Hepatocyte (in vitro differentiated cells): Measurements from ENCODE around the gene HMG20A. TPM values are rescaled to one million over a fixed set of nuclear protein-coding genes. Genes with fewer than 3 reads are reported as not detected.
A peak's percentile ranks its signal among the peaks of the same experiment; 100 is the strongest.

ENCODE experiments used
- DNase-seq: peaks from one replicate; pipeline ENCODE4 v3.0.0-alpha.2; 2016; ENCODE audit warnings: low spot score
- H2AFZ ChIP-seq: fragments of 200-600 bp; sonication (generic); 2 replicates; pipeline ENCODE4 v1.6.0; 2016; ENCODE audit warnings: antibody characterized with exemption, mild to moderate bottlenecking
- H3K27ac ChIP-seq: fragments of 200-600 bp; sonication (generic); 2 replicates; pipeline ENCODE4 v1.5.1; 2016; ENCODE audit warnings: mild to moderate bottlenecking
- H3K27me3 ChIP-seq: fragments of 200-600 bp; sonication (generic); 2 replicates; pipeline ENCODE4 v1.6.1; 2016
- H3K36me3 ChIP-seq: fragments of 200-600 bp; sonication (generic); replicated peaks from 2 replicates; pipeline ENCODE4 v1.5.1; 2016; ENCODE audit warnings: low read depth; ENCODE audit not compliant: insufficient read depth
- H3K4me1 ChIP-seq: fragments of 200-600 bp; sonication (generic); 2 replicates; pipeline ENCODE4 v1.5.1; 2016; ENCODE audit warnings: mild to moderate bottlenecking, moderate library complexity; ENCODE audit not compliant: insufficient read depth
- H3K4me2 ChIP-seq: fragments of 200-600 bp; sonication (generic); 2 replicates; pipeline ENCODE4 v1.6.0; 2016
- H3K4me3 ChIP-seq: fragments of 200-600 bp; sonication (generic); 2 replicates; pipeline ENCODE4 v1.5.1; 2016; ENCODE audit warnings: mild to moderate bottlenecking
- H3K79me2 ChIP-seq: fragments of 200-600 bp; sonication (generic); 2 replicates; pipeline ENCODE4 v1.6.0; 2017; ENCODE audit warnings: mild to moderate bottlenecking
- H3K9me2 ChIP-seq: fragments of 200-600 bp; sonication (generic); replicated peaks from 2 replicates; pipeline ENCODE4 v1.6.0; 2017; ENCODE audit warnings: mild to moderate bottlenecking; ENCODE audit not compliant: insufficient read depth
- H3K9me3 ChIP-seq: fragments of 200-600 bp; sonication (generic); 2 replicates; pipeline ENCODE4 v1.5.1; 2016; ENCODE audit warnings: low read depth, mild to moderate bottlenecking
- H4K20me1 ChIP-seq: fragments of 200-600 bp; sonication (generic); 2 replicates; pipeline ENCODE4 v1.6.0; 2016; ENCODE audit warnings: mild to moderate bottlenecking; ENCODE audit not compliant: insufficient read depth, poor library complexity, severe bottlenecking
- CTCF ChIP-seq: fragments of 200-600 bp; sonication (generic); IDR thresholded peaks from 2 replicates; pipeline ENCODE4 v1.5.1; 2016; ENCODE audit warnings: antibody characterized with exemption, mild to moderate bottlenecking; ENCODE audit not compliant: poor library complexity
- EZH2 ChIP-seq: fragments of 200-600 bp; sonication (generic); IDR thresholded peaks from 2 replicates; pipeline ENCODE4 v1.6.1; 2016; ENCODE audit warnings: antibody characterized with exemption, mild to moderate bottlenecking, borderline replicate concordance
- EZH2phosphoT487 ChIP-seq: fragments of 200-600 bp; sonication (generic); IDR thresholded peaks from one replicate; pipeline ENCODE4 v1.6.1; 2018; ENCODE audit warnings: antibody characterized with exemption, mild to moderate bottlenecking, low read depth, moderate library complexity; ENCODE audit not compliant: unreplicated experiment, severe bottlenecking
- WGBS: methylation state at CpG from one replicate; pipeline ENCODE4 v1.1.6; 2016; ENCODE audit warnings: low lambda C conversion rate; ENCODE audit errors: missing lambda C conversion rate; 5-methylcytosine and 5-hydroxymethylcytosine counted together
- polyA plus RNA-seq: library from polyadenylated mRNA; unstranded; fragments of >200 nt; fragmentation: Nextera tagmentation; extraction: Ambion mirVana; gene quantifications from 2 replicates; pipeline ENCODE4 v1.2.1, GENCODE V29; 2016
- total RNA-seq: library from RNA; depleted of rRNA; stranded (reverse); fragments of >200 nt; gene quantifications from 2 replicates; pipeline ENCODE4 v1.2.3, GENCODE V29; 2014

HMG20A gene
- total and polyA plus RNA-seq, 2 experiments from 2014 or later = 20.3 to 35.0 TPM

- Histone ChIP-seq H3K36me3 (no peaks in the 10 kb centered on the region), H3K9me3 (no peaks in the 10 kb centered on the region), H2AFZ (no peak overlapping the region), H3K79me2 (peaks cover 95% of the 10 kb centered on the region), H3K4me3 (no peak overlapping the region), H3K4me1 (peaks cover 4% of the 10 kb centered on the region), H3K9me2 (no peaks in the 10 kb centered on the region), H3K4me2 (peak overlapping the region; percentile 40), H3K27me3 (no peaks in the 10 kb centered on the region), H3K27ac (peak overlapping the region; percentile 47), H4K20me1 (no peaks in the 10 kb centered on the region)
- no peak for TF ChIP-seq CTCF
- no peak for TF ChIP-seq EZH2
- no peak for DNase-seq
- 89% methylated on average over 3 of the region's 3 CpGs for WGBS
These were observed 9.1 kb upstream of the HMG20A start for GRCh38 chr15:77411619-77411976.

GRCh38 chr15:77412972-77413698, 7.6 kb upstream of the HMG20A start:
- peaks cover 8% of the 10 kb centered on the region for H3K4me1 ChIP-seq
- peaks cover 4% of the 10 kb centered on the region for H4K20me1 ChIP-seq
- H3K27me3 ChIP-seq = no peaks in the 10 kb centered on the region
- TF ChIP-seq EZH2 (no peak), CTCF (no peak), EZH2phosphoT487 (no peak)
- H2AFZ ChIP-seq = no peak overlapping the region
- H3K4me3 ChIP-seq = no peak overlapping the region
- DNase-seq = no peak
- H3K27ac ChIP-seq = no peak overlapping the region
- no peak overlapping the region for H3K4me2 ChIP-seq
- H3K9me3 ChIP-seq = no peaks in the 10 kb centered on the region
- peaks cover 97% of the 10 kb centered on the region for H3K79me2 ChIP-seq
- H3K9me2 ChIP-seq = no peaks in the 10 kb centered on the region
- WGBS = 75% methylated on average over 2 of the region's 2 CpGs
- H3K36me3 ChIP-seq = no peaks in the 10 kb centered on the region

- Histone ChIP-seq H3K27ac (no peak overlapping the region), H3K4me3 (no peak overlapping the region), H3K4me2 (no peak overlapping the region), H4K20me1 (peaks cover 4% of the 10 kb centered on the region), H2AFZ (no peak overlapping the region), H3K9me2 (no peaks in the 10 kb centered on the region), H3K36me3 (no peaks in the 10 kb centered on the region), H3K4me1 (peaks cover 8% of the 10 kb centered on the region), H3K9me3 (no peaks in the 10 kb centered on the region), H3K27me3 (no peaks in the 10 kb centered on the region), H3K79me2 (peaks cover 95% of the 10 kb centered on the region)
- no peak for DNase-seq
- 95% methylated on average over 4 of the region's 4 CpGs for WGBS
- TF ChIP-seq EZH2 = no peak
- TF ChIP-seq EZH2phosphoT487 = no peak
- no peak for TF ChIP-seq CTCF
These were observed 6.9 kb upstream of the HMG20A start for GRCh38 chr15:77413699-77414349.
